ES-I3 (cell line): ENCODE measurements around the gene ZXDC.

ENCODE experiments used
- H3K36me3 ChIP-seq: 2 replicates; pipeline ENCODE4 v1.6.1; 2013; ENCODE audit warnings: mild to moderate bottlenecking, low read length, control low read depth, moderate library complexity; ENCODE audit not compliant: insufficient read depth
- H3K4me1 ChIP-seq: 2 replicates; pipeline ENCODE4 v1.6.1; 2013; ENCODE audit warnings: mild to moderate bottlenecking, control low read depth, low read length; ENCODE audit not compliant: insufficient read depth
- H3K9ac ChIP-seq: 2 replicates; pipeline ENCODE4 v1.6.1; 2013; ENCODE audit warnings: low read depth, mild to moderate bottlenecking, low read length, moderate library complexity
- H3K9me3 ChIP-seq: 2 replicates; pipeline ENCODE4 v1.6.1; 2013; ENCODE audit warnings: mild to moderate bottlenecking, low read length, moderate library complexity; ENCODE audit not compliant: control insufficient read depth, insufficient read depth

Gene ZXDC

GRCh38 chr3:126412841-126413692 is 62.6 kb downstream of the ZXDC start:
- H3K9ac ChIP-seq = no peak overlapping the region
- no peaks in the 10 kb centered on the region for H3K4me1 ChIP-seq
- H3K36me3 ChIP-seq = no peaks in the 10 kb centered on the region
- no peaks in the 10 kb centered on the region for H3K9me3 ChIP-seq

GRCh38 chr3:126408099-126408498 is 67.6 kb downstream of the ZXDC start:
- H3K36me3 ChIP-seq = no peaks in the 10 kb centered on the region
- H3K9ac ChIP-seq = no peak overlapping the region
- H3K9me3 ChIP-seq = no peaks in the 10 kb centered on the region
- H3K4me1 ChIP-seq = no peaks in the 10 kb centered on the region

DNA sequence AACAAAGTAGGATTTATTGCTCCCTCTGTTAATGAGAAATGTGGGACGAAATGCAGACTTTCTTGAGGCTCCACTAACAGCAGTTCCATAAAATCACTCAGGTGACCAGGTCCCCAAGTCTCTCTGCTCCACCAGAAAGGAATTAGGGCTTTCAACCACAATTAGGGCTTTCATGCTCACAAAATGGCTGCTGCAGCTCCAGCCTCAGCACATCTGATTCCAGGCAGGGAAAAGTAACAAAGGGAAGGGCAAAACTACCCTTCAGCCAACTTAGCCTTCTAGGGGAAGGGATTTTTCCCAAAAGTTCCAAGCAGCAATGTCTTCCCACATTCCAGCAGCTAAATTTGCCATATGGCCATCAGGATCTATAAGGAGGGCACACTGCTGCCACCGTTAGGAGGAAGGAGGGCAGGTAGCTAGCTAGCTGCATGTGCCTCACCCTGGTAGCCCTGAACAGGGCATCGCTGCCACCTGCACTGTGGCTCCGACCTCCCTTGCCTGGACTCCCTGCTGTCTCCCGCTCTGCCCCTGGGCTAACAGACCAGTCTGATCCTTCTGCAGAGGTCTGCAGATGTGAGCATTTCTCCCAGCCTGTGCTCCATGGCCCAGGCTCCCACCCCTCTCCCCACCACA is 68.2 kb downstream of the ZXDC start:
- no peak overlapping the region for H3K9ac ChIP-seq
- no peaks in the 10 kb centered on the region for H3K9me3 ChIP-seq

GRCh38 chr3:126406389-126407296 is 69.0 kb downstream of the ZXDC start:
- Histone ChIP-seq H3K4me1 (peaks cover 6% of the 10 kb centered on the region; the same call in 1 of the 2 replicates), H3K36me3 (no peaks in the 10 kb centered on the region), H3K9ac (no peak overlapping the region), H3K9me3 (no peaks in the 10 kb centered on the region)

More for the DNA sequence above, 68.2 kb downstream of the ZXDC start:
- Histone ChIP-seq H3K4me1 (no peaks in the 10 kb centered on the region), H3K36me3 (no peaks in the 10 kb centered on the region)

DNA sequence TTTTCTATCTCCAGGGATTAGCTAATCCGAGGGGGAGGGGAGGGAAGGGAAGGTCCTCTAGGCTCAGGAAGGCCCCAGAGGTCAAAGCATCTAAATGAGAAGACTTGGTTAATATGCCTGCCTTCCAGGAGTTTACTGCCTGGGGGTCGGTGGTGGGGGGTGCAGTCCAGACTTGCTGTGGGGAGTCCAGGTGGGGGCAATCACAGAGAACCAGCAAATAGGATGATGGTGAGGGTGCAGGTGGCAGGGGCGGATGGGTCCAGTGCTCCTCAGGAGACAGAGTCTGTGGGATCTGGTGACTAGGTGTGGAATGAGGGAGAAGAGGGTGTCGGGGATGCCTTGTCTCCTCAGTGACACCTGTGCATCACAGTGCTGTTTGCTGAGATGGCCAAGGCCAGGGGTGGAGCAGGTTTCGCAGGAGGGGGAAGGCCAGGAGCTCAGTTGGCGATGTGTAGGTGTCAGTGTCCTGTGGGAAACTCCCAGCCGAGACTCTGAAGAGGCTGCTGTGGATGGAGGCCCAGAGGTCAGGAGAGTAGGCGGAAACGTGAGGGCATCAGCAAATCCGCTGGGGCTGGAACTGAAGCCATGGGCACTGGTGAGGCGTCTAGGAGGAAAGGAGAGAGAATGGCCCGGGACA is 72.9 kb downstream of the ZXDC start:
- H3K4me1 ChIP-seq = peaks cover 6% of the 10 kb centered on the region; the same call in 1 of the 2 replicates
- no peak overlapping the region for H3K9ac ChIP-seq
- no peaks in the 10 kb centered on the region for H3K9me3 ChIP-seq
- no peaks in the 10 kb centered on the region for H3K36me3 ChIP-seq

- peaks cover 6% of the 10 kb centered on the region; the same call in 1 of the 2 replicates for H3K4me1 ChIP-seq
- H3K9me3 ChIP-seq = no peaks in the 10 kb centered on the region
- no peak overlapping the region for H3K9ac ChIP-seq
- no peaks in the 10 kb centered on the region for H3K36me3 ChIP-seq
Observed at GRCh38 chr3:126402178-126402577, 73.5 kb downstream of the ZXDC start.

GRCh38 chr3:126401611-126402160 is 74.0 kb downstream of the ZXDC start:
- no peaks in the 10 kb centered on the region for H3K9me3 ChIP-seq
- H3K9ac ChIP-seq = no peak overlapping the region
- H3K4me1 ChIP-seq = peaks cover 6% of the 10 kb centered on the region; the same call in 1 of the 2 replicates
- no peaks in the 10 kb centered on the region for H3K36me3 ChIP-seq

DNA sequence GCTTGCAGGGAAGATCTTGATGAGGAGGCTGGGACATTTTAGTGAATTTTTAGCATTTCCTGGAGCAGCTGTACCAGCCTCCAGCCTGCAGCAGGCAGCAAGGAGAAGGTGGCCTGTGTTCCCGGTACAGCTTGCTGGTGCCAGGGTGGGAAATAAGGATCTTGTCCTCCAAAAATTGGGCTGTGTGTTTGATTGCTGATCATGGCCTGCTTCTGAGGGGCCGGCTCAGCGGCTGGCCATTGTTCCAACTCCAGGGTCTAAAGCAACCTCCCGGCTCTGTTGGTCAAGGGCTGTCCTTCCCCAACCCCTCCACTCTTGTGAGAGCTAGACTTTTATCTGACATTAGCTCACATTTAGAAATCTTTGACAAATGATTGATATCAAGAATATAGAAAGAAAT is 75.9 kb downstream of the ZXDC start:
- peaks cover 6% of the 10 kb centered on the region; the same call in 1 of the 2 replicates for H3K4me1 ChIP-seq
- no peaks in the 10 kb centered on the region for H3K36me3 ChIP-seq
- H3K9me3 ChIP-seq = no peaks in the 10 kb centered on the region
- H3K9ac ChIP-seq = no peak overlapping the region

DNA sequence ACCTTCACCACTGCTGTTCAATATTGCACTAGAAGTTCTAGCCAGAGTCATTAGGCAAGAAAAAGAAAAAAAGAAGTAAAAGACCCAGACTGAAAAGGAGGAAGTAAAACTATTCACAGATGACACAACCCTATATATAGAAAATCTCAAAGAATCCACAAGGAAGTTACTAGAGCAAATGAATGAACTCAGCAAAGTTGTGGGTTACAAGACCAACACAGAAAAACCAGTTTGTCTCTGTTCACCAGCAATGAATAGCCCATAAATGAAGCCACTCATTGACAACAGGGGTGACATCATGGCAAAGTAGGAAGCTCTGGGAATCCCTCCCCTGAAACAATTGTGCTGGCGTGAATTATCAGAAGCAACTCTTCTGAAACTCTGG is 76.3 kb downstream of the ZXDC start:
- Histone ChIP-seq H3K9me3 (no peaks in the 10 kb centered on the region), H3K9ac (no peak overlapping the region), H3K36me3 (no peaks in the 10 kb centered on the region), H3K4me1 (peaks cover 6% of the 10 kb centered on the region; the same call in 1 of the 2 replicates)

DNA sequence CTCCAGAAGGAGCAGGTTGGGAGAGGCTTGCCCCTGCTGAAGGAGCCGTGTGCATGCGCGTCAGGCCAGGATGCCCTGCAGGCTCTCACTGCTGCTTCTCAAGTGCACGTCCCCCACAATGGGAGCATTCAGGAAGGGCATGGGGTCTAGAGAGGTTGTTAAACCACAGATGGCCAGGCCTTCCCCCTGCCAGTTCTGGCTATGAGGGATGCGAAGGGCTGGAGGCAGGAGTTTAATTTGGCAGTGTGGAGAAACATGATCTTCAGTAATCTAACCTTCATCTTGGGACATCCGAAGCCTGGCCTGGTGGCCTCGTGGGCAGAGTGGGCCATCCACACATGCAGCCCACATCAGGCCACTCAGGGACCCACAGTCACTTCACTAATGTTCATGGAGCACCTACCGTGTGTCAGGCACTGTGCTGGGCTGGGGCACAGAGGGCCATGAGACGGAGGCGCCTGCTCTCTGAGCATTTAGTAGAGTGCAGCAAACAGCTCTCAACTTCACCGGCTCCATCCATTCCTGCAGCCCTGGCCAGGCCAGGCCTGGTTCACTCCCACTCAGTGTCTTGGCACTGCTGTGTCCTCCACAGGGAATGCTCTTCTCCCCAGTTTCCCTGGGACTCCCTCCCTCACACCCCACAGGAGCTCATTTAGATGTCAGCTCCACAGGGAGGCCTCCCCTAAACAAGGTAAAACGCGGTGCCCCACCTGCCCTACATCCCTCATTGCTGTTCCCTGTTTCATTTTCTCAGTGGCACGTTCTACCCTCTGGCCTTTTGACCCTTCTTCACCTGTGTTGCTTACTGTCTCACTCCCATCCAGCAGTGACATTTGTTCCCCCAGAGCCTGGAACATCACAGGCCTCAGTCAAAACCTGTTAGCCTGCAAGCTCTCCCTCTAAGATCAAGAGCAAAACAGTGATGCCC is 77.0 kb downstream of the ZXDC start:
- Histone ChIP-seq H3K9ac (no peak overlapping the region), H3K9me3 (no peaks in the 10 kb centered on the region), H3K4me1 (peaks cover 6% of the 10 kb centered on the region; the same call in 1 of the 2 replicates), H3K36me3 (no peaks in the 10 kb centered on the region)

GRCh38 chr3:126397610-126398422 is 77.9 kb downstream of the ZXDC start:
- no peak overlapping the region for H3K9ac ChIP-seq
- H3K9me3 ChIP-seq = no peaks in the 10 kb centered on the region
- no peaks in the 10 kb centered on the region for H3K36me3 ChIP-seq
- H3K4me1 ChIP-seq = peaks cover 6% of the 10 kb centered on the region; the same call in 1 of the 2 replicates

DNA sequence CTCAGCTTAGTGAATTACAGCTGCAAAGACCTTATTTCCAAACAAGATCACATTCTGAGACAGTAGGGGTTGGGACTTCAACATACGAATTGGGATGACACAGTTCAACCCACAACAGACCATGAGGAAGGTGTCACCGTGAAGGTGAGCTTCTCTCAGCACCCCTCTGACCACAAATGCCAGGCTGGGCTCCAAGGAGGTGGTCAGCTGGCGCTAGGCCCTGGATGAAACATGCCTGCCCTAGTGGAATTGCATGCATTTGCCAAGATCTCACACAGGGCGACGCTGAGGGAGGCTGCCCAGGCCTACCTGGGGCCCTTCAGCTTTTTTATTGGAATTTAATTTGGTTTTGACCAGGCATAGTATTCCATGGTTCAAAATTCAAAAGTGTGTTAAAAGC is 79.2 kb downstream of the ZXDC start:
- H3K36me3 ChIP-seq = no peaks in the 10 kb centered on the region
- H3K4me1 ChIP-seq = no peaks in the 10 kb centered on the region; the same call in 1 of the 2 replicates
- no peak overlapping the region for H3K9ac ChIP-seq
- no peaks in the 10 kb centered on the region for H3K9me3 ChIP-seq
